Gastrocnemius medialis (tissue), 4 donors: ENCODE measurements around the gene C1orf35. TPM values are rescaled to one million over a fixed set of nuclear protein-coding genes. Genes with fewer than 3 reads are reported as not detected.

ENCODE experiments used
- ATAC-seq, 2 donors: fragments of 150-250 bp; one replicate each; pipeline ENCODE4 v1.9.1; 2016
- DNase-seq, 2 donors: peaks; one replicate each; pipeline ENCODE4 v3.0.0-alpha.2; 2019
- H3K27ac ChIP-seq, 4 donors: fragments of 200-600 bp; sonication (generic); 1 replicate in 1 of 4; 2 replicates in 3 of 4; pipeline ENCODE4 v1.5.1; 2016 to 2018; ENCODE audit warnings: mild to moderate bottlenecking in 2 of 4, moderate library complexity in 1 of 4
- H3K27me3 ChIP-seq, 3 donors: fragments of 200-600 bp; sonication (generic) in 2 of 3; 1 replicate in 1 of 3; 2 replicates in 2 of 3; pipeline versions ENCODE4 v1.5.1 to v1.6.0; 2016 to 2019; ENCODE audit warnings: mild to moderate bottlenecking in 1 of 3, moderate library complexity in 1 of 3
- H3K36me3 ChIP-seq, 2 donors: fragments of 200-600 bp; sonication (generic) in 1 of 2; one replicate each; pipeline ENCODE4 v1.5.1; 2017 to 2018
- H3K4me1 ChIP-seq, 2 donors: fragments of 200-600 bp; sonication (generic) in 1 of 2; one replicate each; pipeline ENCODE4 v1.5.1; 2016 to 2017; ENCODE audit warnings: mild to moderate bottlenecking in 2 of 2
- H3K4me3 ChIP-seq, 4 donors: fragments of 200-600 bp; sonication (generic) in 3 of 4; 1 replicate in 1 of 4; 2 replicates in 3 of 4; pipeline ENCODE4 v1.5.1; 2016 to 2019; ENCODE audit warnings: mild to moderate bottlenecking in 2 of 4
- H3K9me3 ChIP-seq, 3 donors: fragments of 200-600 bp; sonication (generic) in 2 of 3; 1 replicate in 1 of 3; 2 replicates in 2 of 3; pipeline ENCODE4 v1.5.1; 2016 to 2019
- CTCF ChIP-seq, 5 experiments: fragments of 450-650 bp in 3 of 5; fragments of 200-600 bp in 2 of 5; sonication (generic) in 2 of 5; IDR thresholded peaks in 4 of 5; conservative IDR thresholded peaks in 1 of 5; 1 replicate in 4 of 5; 2 replicates in 1 of 5; pipeline ENCODE4 v1.5.1; 2016 to 2019; ENCODE audit warnings: antibody characterized with exemption in 5 of 5, mild to moderate bottlenecking in 3 of 5, moderate library complexity in 3 of 5
- POLR2A ChIP-seq, 2 donors: fragments of 450-650 bp; IDR thresholded peaks; one replicate each; pipeline ENCODE4 v1.6.1; 2017; ENCODE audit warnings: antibody characterized with exemption in 2 of 2, mild to moderate bottlenecking in 2 of 2, moderate library complexity in 2 of 2
- in situ Hi-C, 4 donors: fragments of 200-750 bp; cut with MboI; loops; one replicate each; pipeline versions ENCODE4 v1.15.0 to v1.8.0; 2017; ENCODE audit warnings: low sequenced_read_pairs in 4 of 4
- intact Hi-C: fragments of 100-400 bp; cut with DNase I; formaldehyde crosslinking; loops from one replicate; pipeline ENCODE4 v1.15.1; 2023; ENCODE audit warnings: low total_unique reads
- total RNA-seq, 4 donors: library from RNA; depleted of rRNA; stranded (reverse); fragments of >200 nt; gene quantifications; one replicate each; pipeline versions ENCODE4 v1.1.0 to v1.2.3, GENCODE V29; 2016

The C1orf35 gene
- total RNA-seq, 4 donors from 2014 or later, result 5.9 to 11.0 (median 7.8) TPM

- H3K27ac ChIP-seq, result no peak overlapping the region
- intact Hi-C loops (no loop called here), in situ Hi-C loops (loop anchor here in 1 of 4 donors (25.0 kb wide), 1 partner anchor 332 kb away; no protein-coding TSS in a partner anchor)
- no peaks in the 10 kb centered on the region for H3K27me3 ChIP-seq
- peaks cover 30 to 33% of the 10 kb centered on the region in 2 donors for H3K4me1 ChIP-seq
- peaks cover 0 to 6% (median 0%) of the 10 kb centered on the region in 3 donors for H3K9me3 ChIP-seq
- H3K36me3 ChIP-seq, result peaks cover 0 to 22% of the 10 kb centered on the region in 2 donors
- no peak overlapping the region for H3K4me3 ChIP-seq
- ATAC-seq (no peak), DNase-seq (no peak)
- no peak for TF ChIP-seq CTCF (IDR thresholded peaks at IDR 0.05 in 4 of 5, conservative IDR thresholded peaks at IDR 0.05 in 1 of 5)
- no peak for TF ChIP-seq POLR2A (IDR thresholded peaks at IDR 0.05)
Measured at GRCh38 chr1:228094432-228095016, 8.6 kb downstream of the C1orf35 start.

GRCh38 chr1:228093050-228093906 lies 9.8 kb downstream of the C1orf35 start:
- peaks cover 0 to 6% (median 0%) of the 10 kb centered on the region in 3 donors for H3K9me3 ChIP-seq
- H3K27ac ChIP-seq, result no peak overlapping the region
- in situ Hi-C loops, result loop anchor here in 1 of 4 donors (25.0 kb wide), 1 partner anchor 331 kb away; no protein-coding TSS in a partner anchor
- no peaks in the 10 kb centered on the region for H3K27me3 ChIP-seq
- TF ChIP-seq CTCF (IDR thresholded peaks at IDR 0.05 in 4 of 5, conservative IDR thresholded peaks at IDR 0.05 in 1 of 5) (no peak), POLR2A (IDR thresholded peaks at IDR 0.05) (no peak)
- peaks cover 0 to 11% of the 10 kb centered on the region in 2 donors for H3K36me3 ChIP-seq
- H3K4me1 ChIP-seq, result peaks cover 42 to 45% of the 10 kb centered on the region in 2 donors
- H3K4me3 ChIP-seq, result no peak overlapping the region
- intact Hi-C loops, result no loop called here
- DNase-seq, result peak in 1 of 2 donors; percentile 8
- ATAC-seq, result no peak

- peak in 1 of 2 donors; percentile 56 for ATAC-seq
- TF ChIP-seq POLR2A (IDR thresholded peaks at IDR 0.05) (no peak), CTCF (IDR thresholded peaks at IDR 0.05 in 4 of 5, conservative IDR thresholded peaks at IDR 0.05 in 1 of 5) (no peak)
- no peaks in the 10 kb centered on the region for H3K27me3 ChIP-seq
- H3K27ac ChIP-seq, result peak overlapping the region in 3 of 4 donors; percentile 20 to 93 (median 46)
- intact Hi-C loops (no loop called here), in situ Hi-C loops (loop anchor here in 1 of 4 donors (25.0 kb wide), 1 partner anchor 330 kb away; no protein-coding TSS in a partner anchor)
- DNase-seq, result peak in 1 of 2 donors; percentile 12
- peaks cover 50 to 53% of the 10 kb centered on the region in 2 donors for H3K4me1 ChIP-seq
- H3K4me3 ChIP-seq, result no peak overlapping the region
- H3K9me3 ChIP-seq, result peaks cover 0 to 6% (median 0%) of the 10 kb centered on the region in 3 donors
- peaks cover 0 to 3% of the 10 kb centered on the region in 2 donors for H3K36me3 ChIP-seq
Measured at GRCh38 chr1:228092342-228093049, 10.6 kb downstream of the C1orf35 start.

GRCh38 chr1:228091084-228091483 lies 12.0 kb downstream of the C1orf35 start:
- H3K4me3 ChIP-seq, result no peak overlapping the region
- peaks cover 0 to 6% (median 0%) of the 10 kb centered on the region in 3 donors for H3K9me3 ChIP-seq
- H3K36me3 ChIP-seq, result no peaks in the 10 kb centered on the region
- peak overlapping the region in 3 of 4 donors; percentile 46 to 93 (median 46) for H3K27ac ChIP-seq
- no peak for DNase-seq
- in situ Hi-C loops (loop anchor here in 1 of 4 donors (25.0 kb wide), 1 partner anchor 329 kb away; no protein-coding TSS in a partner anchor), intact Hi-C loops (no loop called here)
- H3K27me3 ChIP-seq, result no peaks in the 10 kb centered on the region
- H3K4me1 ChIP-seq, result peaks cover 64 to 67% of the 10 kb centered on the region in 2 donors
- no peak for ATAC-seq
- TF ChIP-seq POLR2A (IDR thresholded peaks at IDR 0.05) (no peak), CTCF (IDR thresholded peaks at IDR 0.05 in 4 of 5, conservative IDR thresholded peaks at IDR 0.05 in 1 of 5) (no peak)
